ENCODE results near the gene ERCC1.

The ERCC1 gene

DNA sequence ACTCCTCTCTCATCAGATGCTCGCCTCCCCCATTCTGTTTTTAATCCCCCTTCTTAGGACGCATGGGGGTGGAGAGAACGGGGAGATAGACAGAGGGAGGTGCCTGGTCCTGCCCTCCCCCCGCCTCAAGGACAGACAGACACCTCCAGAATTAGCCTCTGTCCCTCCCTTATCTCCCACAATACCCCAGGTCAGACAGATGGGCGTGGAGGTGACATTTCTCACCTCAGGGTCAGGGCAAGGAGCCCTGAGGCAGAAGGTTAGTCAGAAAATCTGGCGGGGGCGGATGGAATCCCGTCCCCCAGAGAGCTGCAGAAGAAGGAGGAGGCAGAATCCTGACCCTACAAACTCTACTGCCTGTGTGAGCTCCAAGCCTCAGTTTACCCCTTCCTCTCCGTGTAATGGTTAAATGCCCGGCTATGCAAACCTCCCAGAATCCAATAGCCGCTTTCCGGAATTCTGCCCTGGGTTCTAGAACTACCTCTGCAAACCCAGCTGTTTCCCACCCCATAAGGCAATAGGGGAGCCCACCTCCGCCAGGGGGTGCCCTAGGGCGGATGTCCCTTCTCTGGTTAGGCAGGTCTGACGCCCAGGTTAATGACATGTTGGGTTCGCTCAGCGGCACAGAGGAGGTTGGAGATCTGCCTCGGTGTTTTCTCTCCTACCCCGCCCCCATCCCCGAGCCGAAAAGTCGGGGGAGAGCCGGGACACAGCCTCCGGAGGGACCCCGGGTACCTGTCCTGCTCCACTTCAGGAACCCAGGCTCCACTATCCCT lies 19.7 kb downstream of the ERCC1 start:
- DNase-seq: no peak

DNA sequence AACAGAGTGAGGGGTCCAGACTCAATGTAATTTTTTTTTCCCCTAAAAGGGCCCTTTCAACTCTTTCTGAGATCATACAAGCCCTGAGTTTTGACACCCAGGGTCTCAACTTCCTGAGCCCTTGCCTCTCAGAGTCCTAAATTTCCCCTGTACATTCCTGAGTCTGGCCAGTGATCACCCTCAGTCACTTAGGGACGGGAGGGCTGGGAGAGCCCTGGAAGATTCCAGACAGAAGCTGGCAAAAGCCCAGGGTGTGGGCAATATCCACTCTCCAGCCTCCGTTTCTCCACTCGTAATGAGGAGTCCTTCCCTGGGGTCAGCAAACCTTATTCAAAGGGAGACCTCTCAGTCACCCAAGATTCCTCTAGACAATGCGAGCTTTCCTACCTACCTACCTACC lies 20.4 kb downstream of the ERCC1 start:
- no peak for DNase-seq

DNA sequence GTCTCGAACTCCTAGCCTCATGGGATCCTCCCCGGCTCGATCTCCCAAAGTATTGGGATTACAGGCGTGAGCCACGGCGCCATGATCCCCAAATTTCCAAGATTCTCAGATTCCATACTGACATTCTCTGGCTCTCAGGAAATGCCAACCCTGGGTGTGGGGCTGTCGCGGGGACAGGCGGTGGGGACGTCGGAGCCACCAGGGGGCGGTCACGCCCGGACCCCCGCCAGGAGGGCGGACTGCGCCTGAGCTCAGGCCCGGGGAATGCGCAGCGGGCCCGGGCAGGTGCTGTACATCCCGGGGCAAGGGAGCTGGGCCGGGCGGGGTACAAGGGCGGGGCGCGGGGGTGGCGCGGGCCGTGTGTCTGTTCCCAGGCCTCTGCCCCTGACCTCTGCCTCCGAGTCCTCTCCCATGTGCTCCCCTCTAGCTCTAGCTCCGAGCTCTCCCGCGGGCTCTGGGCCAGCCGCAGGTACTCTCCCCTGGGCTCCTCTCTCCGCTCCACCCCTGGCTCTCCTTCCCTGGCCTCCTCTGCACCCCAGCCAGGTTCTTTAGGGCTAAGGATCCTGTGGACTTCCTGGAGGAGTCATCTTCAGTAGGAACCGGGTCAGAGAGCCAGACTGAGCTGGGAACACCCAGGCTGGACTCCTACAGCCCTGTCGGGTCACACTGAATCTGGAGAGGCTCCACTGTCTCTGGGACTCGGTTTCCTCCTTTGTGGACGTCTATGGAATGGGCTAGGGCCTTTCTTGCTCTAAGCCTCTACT lies 21.2 kb downstream of the ERCC1 start:
- no peak for DNase-seq

DNA sequence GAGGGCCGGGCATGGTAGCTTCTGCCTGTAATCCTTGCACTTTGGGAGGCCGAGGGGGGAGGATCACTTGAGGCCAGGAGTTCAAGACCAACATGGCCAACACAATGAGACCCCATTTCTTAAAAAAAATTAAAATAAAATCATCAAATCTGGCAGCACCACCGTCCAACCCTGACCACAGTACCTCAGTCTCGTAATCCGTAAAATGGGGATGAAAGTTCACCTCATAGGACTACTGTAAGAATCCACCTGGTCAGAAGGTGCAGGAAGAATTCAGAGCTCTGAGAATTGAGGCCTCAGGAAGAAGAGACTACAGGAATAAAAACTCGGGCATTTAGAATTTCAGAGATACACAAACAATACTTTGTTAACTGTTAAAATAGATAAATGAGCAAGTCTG lies 21.9 kb downstream of the ERCC1 start:
- no peak for DNase-seq

DNA sequence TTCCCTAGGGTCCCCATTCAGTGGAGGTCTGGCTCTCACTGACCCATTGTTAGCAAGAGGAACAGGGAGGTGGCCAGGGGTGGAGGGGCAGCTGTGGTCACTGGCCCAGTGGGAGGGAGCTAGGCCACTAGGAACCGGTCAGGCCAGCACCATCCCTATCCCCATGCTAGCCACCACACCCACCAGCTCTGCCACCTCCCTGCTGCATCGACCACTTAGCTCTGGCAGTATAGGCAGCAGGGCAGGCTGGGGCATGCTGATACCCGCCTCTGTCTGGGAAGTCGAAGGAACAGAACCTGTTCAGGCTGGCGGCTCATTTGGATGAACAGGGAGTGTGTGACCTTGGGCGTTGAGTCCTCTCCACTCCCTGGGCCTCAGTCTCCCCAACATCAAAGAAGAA lies 23.5 kb downstream of the ERCC1 start:
- no peak for DNase-seq

DNA sequence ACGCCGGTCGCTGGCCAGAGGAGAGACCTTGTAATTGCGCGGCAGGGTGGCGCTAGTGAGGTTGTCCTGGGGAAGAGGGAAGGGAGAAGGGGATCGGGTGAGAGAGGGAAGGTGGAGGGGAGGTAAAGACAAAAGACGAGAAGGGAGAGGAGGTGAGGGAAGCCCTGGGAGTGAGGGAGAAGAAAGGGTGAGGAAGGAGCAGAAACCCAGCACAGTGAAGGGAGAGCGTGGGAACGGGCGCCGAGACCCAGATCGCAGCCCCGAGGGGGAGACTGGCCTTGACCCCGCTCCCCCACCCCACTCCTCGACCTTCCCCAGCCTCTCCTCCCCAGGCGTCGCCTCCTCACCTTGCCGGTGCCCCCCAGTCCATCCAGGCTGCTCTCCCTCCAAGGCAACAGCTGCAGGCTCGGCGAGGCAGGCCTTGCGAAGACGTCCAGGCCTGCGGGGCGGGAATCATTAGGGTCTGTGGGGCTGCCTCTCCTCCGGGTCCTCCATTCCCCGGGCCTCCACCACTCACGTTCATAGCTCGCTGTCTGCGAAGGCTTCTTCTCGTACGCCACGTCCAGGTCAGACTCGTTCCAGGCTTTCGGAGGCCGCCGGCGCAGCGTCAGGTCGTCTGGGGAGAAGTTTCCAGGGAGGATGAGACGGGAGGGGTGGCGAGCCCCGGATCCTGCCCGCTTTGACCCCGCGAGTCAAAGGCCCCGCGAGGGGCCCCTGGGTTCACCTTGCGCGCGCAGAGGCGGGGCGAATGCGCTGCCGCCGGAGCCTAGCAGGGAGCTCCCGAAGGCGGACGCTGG lies 27.7 kb downstream of the ERCC1 start:
- DNase-seq: no peak

DNA sequence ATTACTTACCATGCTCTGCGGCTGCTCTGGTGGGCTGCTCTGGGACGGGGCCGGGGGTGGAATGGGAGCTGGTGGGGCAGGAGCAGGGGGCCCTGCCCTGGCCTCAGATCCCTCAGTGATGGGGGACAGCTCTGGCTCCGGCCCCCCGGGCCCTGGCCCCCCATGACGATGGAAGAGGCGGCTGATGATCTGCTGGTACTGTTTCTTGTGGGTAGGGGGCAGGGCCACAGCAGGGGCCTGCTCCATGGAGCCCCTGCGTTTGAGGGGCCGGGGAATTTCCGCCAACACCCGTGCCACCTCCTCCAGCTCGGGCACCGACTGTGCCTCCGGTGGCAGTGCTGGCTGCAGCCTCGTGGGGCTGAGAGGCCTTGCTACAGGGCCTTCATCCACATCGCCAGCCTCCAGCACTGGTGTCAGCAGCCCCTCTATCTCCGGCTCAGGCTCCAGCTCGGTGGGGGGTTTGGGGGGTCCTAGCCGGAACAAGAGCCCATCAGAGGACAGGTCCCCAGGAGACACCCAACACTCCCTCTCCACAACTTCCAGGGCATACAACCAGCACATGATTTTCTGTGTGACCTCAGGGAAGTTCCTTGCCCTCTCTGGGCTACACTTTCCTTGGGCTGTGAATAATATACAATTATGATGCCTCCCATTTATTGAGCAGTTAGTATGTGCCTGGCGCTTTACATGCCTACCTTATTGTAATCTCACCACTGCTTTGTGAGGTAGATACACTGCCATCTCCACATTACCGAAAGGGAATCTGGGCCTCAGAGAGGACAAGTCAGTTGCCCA lies 31.6 kb downstream of the ERCC1 start:
- no peak for DNase-seq

DNA sequence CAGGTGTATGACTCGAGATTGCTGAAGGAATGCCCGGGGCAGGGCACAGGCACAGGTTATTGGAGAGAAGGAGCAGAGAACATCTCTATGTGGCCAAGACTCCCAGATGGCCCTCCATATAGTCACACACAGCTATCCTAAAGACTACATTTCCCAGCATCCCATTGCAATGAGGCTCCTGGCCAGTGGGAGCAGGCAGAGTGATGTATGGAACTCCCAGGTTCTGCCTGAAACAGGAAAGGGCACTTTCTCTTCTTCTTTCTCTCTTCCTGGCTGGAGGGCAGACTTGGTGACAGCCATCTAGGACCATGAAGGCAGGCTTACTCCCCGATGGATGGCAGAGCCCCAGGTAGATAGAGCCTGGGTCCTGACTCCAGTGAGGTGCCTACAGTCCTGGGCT lies 32.4 kb downstream of the ERCC1 start:
- no peak for DNase-seq

DNA sequence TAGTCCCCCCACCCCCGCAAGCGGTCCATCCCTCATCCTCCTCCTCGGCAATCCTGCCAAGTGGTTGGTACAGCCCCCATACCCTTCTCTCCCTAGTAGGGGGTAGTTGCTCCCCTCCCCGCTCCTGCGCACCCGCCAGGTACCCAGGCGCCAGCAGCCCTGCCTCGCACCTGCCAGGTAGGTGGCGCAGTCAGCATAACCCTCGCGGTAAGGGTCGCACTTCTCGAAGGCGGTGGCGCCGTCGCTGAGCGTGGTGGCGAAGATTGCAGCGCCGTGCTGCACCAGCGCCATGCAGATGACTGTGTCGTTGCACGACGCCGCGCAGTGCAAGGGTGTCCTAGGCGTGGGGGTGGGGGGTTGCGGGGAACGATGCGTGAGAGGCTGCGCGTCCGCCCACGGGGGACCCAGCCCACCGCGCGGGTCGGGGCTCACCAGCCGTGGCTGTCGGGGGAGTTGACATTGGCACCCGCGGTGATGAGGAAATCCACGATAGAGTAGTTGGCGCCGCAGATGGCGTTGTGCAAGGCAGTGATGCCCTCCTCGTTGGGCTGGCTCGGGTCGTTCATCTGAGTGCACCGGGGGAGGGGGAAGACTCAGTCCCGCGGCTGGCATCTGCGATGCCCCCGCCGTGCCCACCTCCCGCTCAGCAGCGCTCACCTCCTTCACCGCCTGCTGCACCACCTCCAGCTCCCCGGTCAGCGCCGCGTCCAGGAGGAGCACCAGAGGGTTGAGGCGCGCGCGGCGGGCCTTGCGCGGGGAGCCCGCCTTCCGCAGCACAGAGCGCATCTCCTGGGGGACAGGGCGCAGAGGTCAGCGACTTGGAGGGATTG lies 38.1 kb downstream of the ERCC1 start:
- DNase-seq: no peak

DNA sequence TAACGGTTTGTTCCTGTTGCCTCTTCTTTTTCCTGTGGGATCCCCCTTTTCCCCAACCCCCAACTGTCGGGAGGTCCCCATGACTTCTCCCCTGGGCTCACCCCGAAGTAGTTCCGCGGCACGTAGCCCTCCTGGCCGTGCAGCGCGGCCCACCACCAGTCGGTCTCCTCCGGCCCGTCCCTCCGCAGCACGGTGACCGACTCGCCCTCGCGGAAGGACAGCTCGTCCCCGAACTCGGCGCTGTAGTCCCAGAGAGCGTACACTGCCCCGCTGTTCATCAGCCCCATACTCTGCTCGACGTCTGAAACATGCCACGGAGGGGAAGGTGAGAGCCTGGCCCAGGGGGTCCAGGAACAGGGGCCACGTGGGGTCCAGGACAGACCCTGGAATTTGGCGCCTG lies 41.3 kb downstream of the ERCC1 start:
- DNase-seq: no peak

DNA sequence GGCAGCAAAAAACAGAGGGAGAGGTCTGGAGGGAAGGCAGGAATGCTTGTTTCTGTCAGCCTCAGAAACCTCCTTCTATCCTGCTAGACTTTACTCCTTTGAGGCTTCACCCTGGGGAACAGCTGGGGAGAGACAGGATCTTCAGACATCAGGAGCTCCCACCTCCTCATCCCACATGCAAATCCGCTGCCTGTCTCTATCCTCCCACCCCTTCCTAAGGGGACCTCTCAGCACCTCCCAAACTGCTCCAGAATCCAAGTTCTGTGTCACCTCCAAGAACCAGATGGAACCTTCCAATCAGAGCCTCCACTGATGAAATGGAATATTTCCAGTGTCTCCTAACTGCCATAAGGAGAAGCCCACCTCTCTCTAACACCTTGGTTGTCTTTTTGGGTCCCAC lies 43.6 kb downstream of the ERCC1 start:
- DNase-seq: no peak

DNA sequence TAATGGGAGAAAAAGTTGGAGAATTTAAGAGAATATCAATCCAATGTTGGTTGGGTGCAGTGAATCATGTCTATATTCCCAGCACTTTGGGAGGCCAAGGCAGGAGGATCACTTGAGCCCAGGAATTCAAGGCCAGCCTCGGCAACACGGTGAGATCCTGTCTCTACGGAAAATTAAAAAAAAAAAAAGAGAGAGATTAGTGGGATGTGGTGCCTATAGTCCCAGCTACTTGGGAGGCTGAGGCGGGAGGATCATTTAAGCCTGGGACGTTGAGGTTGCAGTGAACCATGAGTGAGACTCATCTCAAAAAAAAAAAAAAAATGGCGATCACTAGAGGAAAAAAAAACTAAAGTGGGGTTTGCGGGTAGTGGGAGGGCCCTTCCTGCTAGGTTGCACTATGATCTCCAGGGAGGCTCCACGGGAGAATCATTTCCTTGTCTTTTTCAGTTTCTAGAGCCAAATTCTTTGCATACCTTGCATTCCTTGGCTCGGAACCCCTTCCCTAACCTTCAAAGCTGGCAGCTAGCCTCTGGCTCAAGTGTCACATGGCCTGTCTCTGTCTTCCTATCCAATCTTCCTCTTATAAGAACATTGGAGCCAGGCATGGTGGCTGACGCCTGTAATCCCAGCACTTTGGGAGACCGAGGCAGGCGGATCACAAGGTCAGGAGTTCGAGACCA lies 47.5 kb downstream of the ERCC1 start:
- no peak for DNase-seq

DNA sequence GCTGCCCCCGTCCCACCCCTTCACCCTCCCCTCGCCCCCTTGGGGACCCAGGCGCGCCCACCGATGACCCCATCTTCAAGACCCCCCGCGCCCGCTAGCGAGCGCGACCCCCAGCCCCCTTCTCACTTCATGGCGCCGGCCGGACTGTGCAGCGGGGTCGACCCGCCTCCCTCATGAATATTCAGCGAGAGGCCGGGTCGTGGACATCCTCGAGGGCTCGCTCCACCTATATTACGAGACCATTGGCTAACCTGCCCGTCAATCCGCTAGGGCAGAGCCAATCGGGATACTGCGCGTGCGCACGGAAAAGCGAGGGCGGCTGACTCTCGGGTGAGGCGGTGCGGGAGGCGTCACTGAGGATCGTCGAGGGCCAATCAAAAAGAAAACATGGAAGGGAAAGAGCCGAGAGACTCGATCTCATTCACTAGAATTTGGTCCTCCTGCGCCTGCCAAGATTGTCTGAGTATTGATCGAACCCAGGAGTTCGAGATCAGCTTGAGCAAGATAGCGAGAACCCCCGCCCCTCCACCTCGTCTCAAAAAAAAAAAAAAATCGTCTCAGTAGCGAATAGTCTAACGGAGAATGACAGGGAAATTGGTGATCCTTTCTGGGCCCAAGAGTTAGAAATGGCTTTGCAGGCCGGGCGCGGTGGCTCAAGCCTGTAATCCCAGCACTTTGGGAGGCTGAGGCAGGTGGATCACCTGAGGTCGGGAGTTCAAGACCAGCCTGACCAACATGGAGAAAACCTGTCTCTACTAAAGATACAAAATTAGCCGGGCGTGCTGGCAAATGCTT lies 53.1 kb downstream of the ERCC1 start, which contains the start of gene ERCC2:
Gene ERCC2 (minus strand): TSS at position 164 of the 795 bp plus-strand sequence. CDS start 33 bp downstream, at position 131.
- peak; percentile 71 for DNase-seq

DNA sequence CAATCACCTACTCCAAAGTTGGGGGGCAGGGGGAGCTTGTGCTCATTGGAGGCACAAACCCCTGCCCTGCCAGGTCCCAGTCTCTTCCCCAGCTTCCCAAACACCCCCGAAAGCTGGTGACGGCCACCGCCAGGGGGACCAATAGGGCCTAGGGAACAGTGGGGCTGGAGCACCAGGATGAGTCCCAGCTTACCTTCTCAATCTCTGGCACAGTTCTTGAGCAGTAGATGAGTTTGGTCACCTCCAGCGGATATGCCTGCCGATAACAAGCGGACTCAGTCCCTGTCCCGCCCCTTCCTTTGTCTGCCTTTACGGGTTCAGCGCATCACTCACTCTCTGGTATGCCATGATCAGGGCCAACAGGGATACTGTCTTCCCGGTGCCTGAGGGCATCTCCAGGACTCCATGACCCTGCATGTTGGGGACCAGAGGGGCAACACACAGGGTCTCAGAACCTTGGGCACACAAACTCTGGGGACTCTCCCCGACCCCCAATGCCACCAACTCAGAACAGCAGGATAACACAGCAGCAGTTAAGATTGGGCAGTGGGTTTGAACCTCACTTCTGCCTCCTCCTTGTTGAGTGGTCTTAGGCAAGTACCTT lies 54.9 kb downstream of the ERCC1 start:
- no peak for DNase-seq

DNA sequence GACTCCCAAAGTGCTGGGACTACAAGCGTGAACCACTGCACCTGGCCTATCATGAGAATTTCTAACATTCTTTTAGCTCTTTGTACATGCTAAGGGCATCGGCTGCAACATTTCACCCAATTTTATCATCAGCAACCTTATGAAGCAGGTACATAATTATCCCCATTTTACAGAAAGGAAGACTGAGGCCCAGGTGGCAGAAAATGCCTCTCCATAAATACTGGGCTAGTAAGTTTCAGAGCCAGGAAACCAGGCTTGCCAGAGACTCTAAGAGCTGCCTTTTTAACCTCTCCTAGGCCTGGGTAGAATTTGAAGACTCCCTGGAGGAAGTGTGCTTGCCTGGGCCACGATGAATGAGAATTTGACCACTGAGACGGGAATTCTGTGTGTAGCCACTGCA lies 55.6 kb downstream of the ERCC1 start:
- DNase-seq: no peak

DNA sequence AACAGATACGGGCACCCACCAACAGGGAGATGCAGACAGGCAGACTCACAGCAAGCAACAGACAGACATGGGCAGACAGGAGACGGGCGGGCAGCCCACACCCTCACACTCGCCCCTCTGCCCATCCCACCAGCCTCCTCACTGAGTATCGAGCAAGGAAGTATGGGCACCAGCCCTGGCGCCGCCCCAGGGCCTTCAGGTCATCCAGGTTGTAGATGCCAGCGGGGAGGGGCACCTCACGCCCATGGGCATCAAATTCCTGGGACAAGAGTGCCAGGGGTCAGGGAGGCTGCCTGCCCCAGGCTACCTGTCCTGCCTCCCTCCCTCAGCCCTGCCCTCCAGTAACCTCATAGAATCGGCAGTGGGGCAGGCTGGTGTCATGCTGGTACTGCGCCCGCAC lies 59.0 kb downstream of the ERCC1 start:
- DNase-seq: no peak

DNA sequence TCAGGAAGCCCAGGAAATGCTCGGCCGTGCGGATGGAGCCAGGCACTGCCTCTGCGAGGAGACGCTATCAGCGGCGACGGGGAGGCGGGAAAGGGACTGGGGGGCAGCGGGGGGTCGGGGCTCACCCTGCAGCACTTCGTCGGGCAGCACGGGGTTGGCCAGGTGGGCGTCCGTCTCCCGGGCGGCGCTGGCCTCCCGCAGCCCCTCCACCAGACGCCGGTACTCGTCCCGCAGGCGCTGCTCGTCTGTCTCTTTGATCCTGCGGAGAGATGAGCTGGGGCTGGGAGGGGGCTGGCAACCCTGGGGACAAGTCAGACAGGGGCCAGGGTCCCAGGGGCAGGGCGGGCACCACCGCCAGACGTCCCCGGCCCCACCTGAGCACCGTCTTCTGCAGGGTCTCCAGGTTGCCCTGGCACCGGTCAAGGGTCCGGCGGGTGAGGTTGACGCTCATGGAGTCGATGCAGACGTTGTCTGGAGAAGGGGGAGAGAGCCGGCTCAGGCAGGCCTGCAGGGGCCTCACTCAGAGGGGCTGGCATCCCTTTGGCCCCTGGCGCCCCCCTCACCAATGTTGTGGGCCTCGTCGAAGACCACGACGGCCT lies 59.8 kb downstream of the ERCC1 start:
- DNase-seq: no peak

DNA sequence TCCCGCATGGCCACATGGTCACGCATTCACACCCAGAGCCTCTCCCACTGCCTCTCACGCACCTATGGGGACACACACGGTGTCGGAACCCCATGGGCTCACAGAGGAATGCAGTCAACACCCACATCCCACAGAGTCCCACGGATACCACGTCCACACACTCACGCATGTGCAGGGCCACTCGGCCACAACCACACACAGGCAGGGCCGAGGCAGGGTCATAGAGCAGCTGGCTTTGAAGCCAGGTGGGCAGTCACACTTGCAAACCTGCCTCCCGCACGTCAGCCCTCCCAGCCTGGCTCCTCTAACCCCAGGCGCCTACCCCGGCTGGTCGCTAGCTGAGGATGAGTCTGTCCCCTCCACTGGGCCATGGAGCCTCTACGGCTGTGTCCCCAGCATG lies 61.4 kb downstream of the ERCC1 start:
- DNase-seq: no peak

DNA sequence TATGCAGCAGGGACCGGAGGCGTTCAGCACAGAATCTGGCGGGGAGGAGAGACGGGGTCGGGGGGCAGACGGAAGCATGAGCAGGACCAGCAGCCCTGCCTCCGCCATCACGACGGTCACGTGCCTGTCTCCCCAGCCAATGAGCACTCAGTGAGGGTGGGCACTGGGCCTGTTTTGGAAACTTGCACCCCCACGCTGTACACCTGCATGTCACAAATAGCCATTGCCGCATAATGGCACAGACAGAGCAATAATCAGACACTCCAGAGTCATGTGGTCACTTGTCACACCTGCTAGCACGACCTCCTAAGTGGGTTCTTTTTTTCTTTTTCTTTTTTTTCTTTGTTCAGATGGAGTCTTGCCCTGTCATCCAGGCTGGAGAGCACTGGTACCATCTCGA lies 62.1 kb downstream of the ERCC1 start:
- DNase-seq: no peak

All from NCI-H1436 treated with DMSO at 0.1 percent for 48 hours (cell line).